Measurements from ENCODE around the gene NAT8L. TPM values are rescaled to one million over a fixed set of nuclear protein-coding genes. Genes with fewer than 3 reads are reported as not detected.

Gene NAT8L
- total and polyA plus RNA-seq, 2 donors (not counting 3 experiments of a cell fraction or from before 2014, with no cell fraction given) = 0.10 to 0.11 TPM

GRCh38 chr4:2011583-2011982 lies 47.5 kb upstream of the NAT8L start:
- no peak overlapping the region for H3K9ac ChIP-seq (replicated peaks; ENCODE audit: extremely low read depth, insufficient read depth, low read length)
- no peaks in the 10 kb centered on the region for H3K27me3 ChIP-seq (ENCODE audit: control insufficient read depth in 2 of 2, insufficient read depth in 2 of 2, low read length in 2 of 2)
- H2AFZ ChIP-seq (ENCODE audit: low read depth, low read length) = no peak overlapping the region
- DNase-seq (ENCODE audit: low read depth, low spot score) = no peak
- peaks cover 16% of the 10 kb centered on the region for H3K4me1 ChIP-seq (ENCODE audit: control insufficient read depth, extremely low read depth, insufficient read depth, low read length)
- no peak overlapping the region for H3K4me2 ChIP-seq (ENCODE audit: insufficient read depth, low read length)
- peaks cover 15% of the 10 kb centered on the region for H3K79me2 ChIP-seq (ENCODE audit: control insufficient read depth, insufficient read depth, low read length)
- H3K36me3 ChIP-seq (ENCODE audit: control insufficient read depth in 2 of 2, extremely low read depth in 1 of 2, insufficient read depth in 2 of 2, low read length in 2 of 2) = no peaks in the 10 kb centered on the region
- no peak for TF ChIP-seq JUN (IDR thresholded peaks at IDR 0.05; ENCODE audit: borderline replicate concordance, insufficient read depth, insufficient read length, low read depth)
- TF ChIP-seq, protein P1, sequence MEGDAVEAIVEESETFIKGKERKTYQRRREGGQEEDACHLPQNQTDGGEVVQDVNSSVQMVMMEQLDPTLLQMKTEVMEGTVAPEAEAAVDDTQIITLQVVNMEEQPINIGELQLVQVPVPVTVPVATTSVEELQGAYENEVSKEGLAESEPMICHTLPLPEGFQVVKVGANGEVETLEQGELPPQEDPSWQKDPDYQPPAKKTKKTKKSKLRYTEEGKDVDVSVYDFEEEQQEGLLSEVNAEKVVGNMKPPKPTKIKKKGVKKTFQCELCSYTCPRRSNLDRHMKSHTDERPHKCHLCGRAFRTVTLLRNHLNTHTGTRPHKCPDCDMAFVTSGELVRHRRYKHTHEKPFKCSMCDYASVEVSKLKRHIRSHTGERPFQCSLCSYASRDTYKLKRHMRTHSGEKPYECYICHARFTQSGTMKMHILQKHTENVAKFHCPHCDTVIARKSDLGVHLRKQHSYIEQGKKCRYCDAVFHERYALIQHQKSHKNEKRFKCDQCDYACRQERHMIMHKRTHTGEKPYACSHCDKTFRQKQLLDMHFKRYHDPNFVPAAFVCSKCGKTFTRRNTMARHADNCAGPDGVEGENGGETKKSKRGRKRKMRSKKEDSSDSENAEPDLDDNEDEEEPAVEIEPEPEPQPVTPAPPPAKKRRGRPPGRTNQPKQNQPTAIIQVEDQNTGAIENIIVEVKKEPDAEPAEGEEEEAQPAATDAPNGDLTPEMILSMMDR (IDR thresholded peaks at IDR 0.05; ENCODE audit: extremely low read depth in 1 of 2, insufficient read depth in 1 of 2, low read depth in 1 of 2, low read length in 2 of 2) = no peak
- TF ChIP-seq FOS (IDR thresholded peaks at IDR 0.05; ENCODE audit: borderline replicate concordance, insufficient read depth, low read length) = no peak
- no TSS peak for BruUV-seq (replicated peaks)
- no peak overlapping the region for H3K27ac ChIP-seq (ENCODE audit: insufficient read depth, low read depth, low read length)
- POLR2A ChIA-PET = no interaction called here
- CTCF ChIA-PET = interaction anchor here (0.6 kb wide), 1 partner anchor 17 kb away, joined by 3 read pairs; no protein-coding TSS in a partner anchor
- H3K9me3 ChIP-seq (replicated peaks; ENCODE audit: control insufficient read depth, insufficient read depth, low read length) = no peaks in the 10 kb centered on the region
- H3K4me3 ChIP-seq (replicated peaks in 1 of 3; ENCODE audit: insufficient read depth in 1 of 3, low read depth in 1 of 3, low read length in 3 of 3) = no peak overlapping the region
- FAIRE-seq = no peak
- no peaks in the 10 kb centered on the region for H3K9me1 ChIP-seq (replicated peaks; ENCODE audit: control insufficient read depth, extremely low read depth, insufficient read depth, low read length)
- intact Hi-C loops (cut with micrococcal nuclease) (no loop called here), dilution Hi-C loops (cut with MboI; ENCODE audit: extremely low pct_ligation_motif_present, low sequenced_read_pairs) (no loop called here)
- no peaks in the 10 kb centered on the region for H4K20me1 ChIP-seq (replicated peaks; ENCODE audit: control insufficient read depth, extremely low read depth, insufficient read depth, low read length)

GRCh38 chr4:2015008-2015407 lies 44.1 kb upstream of the NAT8L start:
- no peaks in the 10 kb centered on the region for H3K9me1 ChIP-seq (replicated peaks; ENCODE audit: control insufficient read depth, extremely low read depth, insufficient read depth, low read length)
- BruUV-seq (replicated peaks) = no TSS peak
- intact Hi-C loops (cut with micrococcal nuclease) = no loop called here
- no peaks in the 10 kb centered on the region for H3K9me3 ChIP-seq (replicated peaks; ENCODE audit: control insufficient read depth, insufficient read depth, low read length)
- DNase-seq (ENCODE audit: low read depth, low spot score) (no peak), FAIRE-seq (no peak)
- peaks cover 0 to 4% of the 10 kb centered on the region in 2 experiments for H3K27me3 ChIP-seq (ENCODE audit: control insufficient read depth in 2 of 2, insufficient read depth in 2 of 2, low read length in 2 of 2)
- POLR2A ChIA-PET = no interaction called here
- no peaks in the 10 kb centered on the region for H4K20me1 ChIP-seq (replicated peaks; ENCODE audit: control insufficient read depth, extremely low read depth, insufficient read depth, low read length)
- CTCF ChIA-PET = no interaction called here
- H3K36me3 ChIP-seq (ENCODE audit: control insufficient read depth in 2 of 2, extremely low read depth in 1 of 2, insufficient read depth in 2 of 2, low read length in 2 of 2) = no peaks in the 10 kb centered on the region
- no peak overlapping the region for H3K9ac ChIP-seq (replicated peaks; ENCODE audit: extremely low read depth, insufficient read depth, low read length)
- no peak overlapping the region for H3K4me2 ChIP-seq (ENCODE audit: insufficient read depth, low read length)
- H2AFZ ChIP-seq (ENCODE audit: low read depth, low read length) = no peak overlapping the region
- no peak overlapping the region for H3K27ac ChIP-seq (ENCODE audit: insufficient read depth, low read depth, low read length)
- H3K79me2 ChIP-seq (ENCODE audit: control insufficient read depth, insufficient read depth, low read length) = no peaks in the 10 kb centered on the region
- H3K4me3 ChIP-seq (replicated peaks in 1 of 3; ENCODE audit: insufficient read depth in 1 of 3, low read depth in 1 of 3, low read length in 3 of 3) = no peak overlapping the region
- peaks cover 2% of the 10 kb centered on the region for H3K4me1 ChIP-seq (ENCODE audit: control insufficient read depth, extremely low read depth, insufficient read depth, low read length)
- dilution Hi-C loops (cut with MboI; ENCODE audit: extremely low pct_ligation_motif_present, low sequenced_read_pairs) = no loop called here
- TF ChIP-seq, protein P1 (IDR thresholded peaks at IDR 0.05; ENCODE audit: extremely low read depth in 1 of 2, insufficient read depth in 1 of 2, low read depth in 1 of 2, low read length in 2 of 2) = no peak
- no peak for TF ChIP-seq POLR2AphosphoS5 (IDR thresholded peaks at IDR 0.05; ENCODE audit: insufficient read depth, low read depth, low read length)
- no peak for TF ChIP-seq FOS (IDR thresholded peaks at IDR 0.05; ENCODE audit: borderline replicate concordance, insufficient read depth, low read length)
- TF ChIP-seq JUN (IDR thresholded peaks at IDR 0.05; ENCODE audit: borderline replicate concordance, insufficient read depth, insufficient read length, low read depth) = no peak
- no peak for TF ChIP-seq GATA2 (IDR thresholded peaks at IDR 0.05; ENCODE audit: insufficient read depth, insufficient read length, low read depth, low read length)
- no peak for TF ChIP-seq POLR2A (IDR thresholded peaks at IDR 0.05; ENCODE audit: low read depth, low read length)
- no peak for TF ChIP-seq MYC (IDR thresholded peaks at IDR 0.05; ENCODE audit: low read depth, low read length)
- no peak for TF ChIP-seq MAX (IDR thresholded peaks at IDR 0.05; ENCODE audit: insufficient read depth, insufficient read length)
- no peak for TF ChIP-seq EZH2 (IDR thresholded peaks at IDR 0.05; ENCODE audit: borderline replicate concordance, low read depth, low read length, severe bottlenecking)

All from endothelial cell of umbilical vein (primary cell).